Immature natural killer cell (primary cell): Measurements from ENCODE around the gene PARM1. TPM values are rescaled to one million over a fixed set of nuclear protein-coding genes. Genes with fewer than 3 reads are reported as not detected.

Experiments
- DNase-seq, 3 donors: peaks; one replicate each; pipeline ENCODE4 v3.0.0; 2022; ENCODE audit warnings: mixed read lengths in 1 of 3
- H3K27ac Mint-ChIP-seq, 6 donors: one replicate each; pipeline ENCODE4 v1.8.0; 2020; ENCODE audit warnings: mixed read lengths in 6 of 6, mild to moderate bottlenecking in 5 of 6, inconsistent platforms in 4 of 6, moderate library complexity in 3 of 6
- H3K27me3 Mint-ChIP-seq, 3 donors: one replicate each; pipeline ENCODE4 v1.8.0; 2020 to 2021; ENCODE audit warnings: low read depth in 3 of 3, mild to moderate bottlenecking in 3 of 3, mixed read lengths in 3 of 3, moderate library complexity in 3 of 3, inconsistent platforms in 1 of 3
- H3K36me3 Mint-ChIP-seq, 3 donors: one replicate each; pipeline ENCODE4 v1.8.0; 2020; ENCODE audit warnings: mixed read lengths in 3 of 3, inconsistent platforms in 2 of 3, mild to moderate bottlenecking in 2 of 3
- H3K4me1 Mint-ChIP-seq, 2 donors: one replicate each; pipeline ENCODE4 v1.8.0; 2020; ENCODE audit warnings: inconsistent platforms in 2 of 2, mild to moderate bottlenecking in 2 of 2, mixed read lengths in 2 of 2, moderate library complexity in 1 of 2
- H3K4me3 Mint-ChIP-seq, 5 donors: one replicate each; pipeline ENCODE4 v1.8.0; 2020; ENCODE audit warnings: mild to moderate bottlenecking in 5 of 5, mixed read lengths in 5 of 5, inconsistent platforms in 3 of 5, moderate library complexity in 3 of 5
- H3K9me3 Mint-ChIP-seq, 6 donors: one replicate each; pipeline ENCODE4 v1.8.0; 2020; ENCODE audit warnings: mild to moderate bottlenecking in 6 of 6, mixed read lengths in 6 of 6, inconsistent platforms in 4 of 6, moderate library complexity in 3 of 6
- polyA plus RNA-seq, 3 donors: library from polyadenylated mRNA; unstranded; fragments of 300-500 nt; fragmentation: Illumina TruSeq; gene quantifications; one replicate each; pipeline ENCODE4 v1.2.3, GENCODE V29; 2021

The PARM1 gene
- polyA plus RNA-seq, 3 donors from 2014 or later: 0.17 TPM; not detected in 2

DNA sequence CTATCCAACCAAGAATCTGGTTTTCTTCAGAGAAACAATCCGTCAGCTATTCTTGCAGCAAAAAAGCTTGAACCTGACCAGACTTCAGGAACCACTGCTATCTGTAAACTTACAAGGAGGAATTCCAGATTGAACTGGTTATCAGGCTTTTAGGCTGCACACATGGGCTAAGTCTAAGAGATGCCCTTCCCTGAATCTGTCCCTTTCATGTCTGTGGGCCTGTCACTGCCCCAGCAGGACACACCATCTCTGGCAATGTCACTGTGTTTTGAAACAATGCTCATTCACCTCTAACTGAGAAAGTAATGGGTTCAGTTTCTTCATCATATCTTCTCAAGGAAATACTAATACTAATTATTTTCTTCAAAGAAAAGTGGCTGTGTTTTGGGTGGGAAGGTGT lies 72.8 kb downstream of the PARM1 start:
- Mint-ChIP-seq H3K36me3 (no peaks in the 10 kb centered on the region), H3K4me3 (no peak overlapping the region), H3K9me3 (peaks cover 2 to 16% (median 8%) of the 10 kb centered on the region in 6 donors), H3K27ac (no peak overlapping the region), H3K27me3 (peaks cover 0 to 4% (median 0%) of the 10 kb centered on the region in 3 donors), H3K4me1 (no peaks in the 10 kb centered on the region)
- DNase-seq: no peak

DNA sequence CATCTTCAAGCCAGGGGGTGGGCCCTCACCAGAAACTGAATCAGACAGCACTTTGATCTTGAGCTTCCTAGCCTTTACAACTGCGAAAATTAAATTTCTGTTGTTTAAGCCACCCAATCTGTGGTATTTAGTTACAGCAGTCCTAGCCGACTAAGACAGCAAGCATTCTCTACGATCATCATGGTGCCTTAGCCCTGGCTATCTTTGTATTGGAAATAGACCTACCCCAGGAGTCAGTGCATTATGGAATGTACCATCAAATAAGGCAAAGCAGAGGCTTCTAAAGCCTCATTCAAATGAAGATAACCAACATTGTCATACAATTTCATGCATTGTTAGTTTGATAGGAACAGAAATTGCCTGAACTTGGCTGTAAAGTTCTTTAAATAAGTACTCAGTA lies 75.0 kb downstream of the PARM1 start:
- H3K4me1 Mint-ChIP-seq: no peaks in the 10 kb centered on the region
- no peak for DNase-seq
- H3K9me3 Mint-ChIP-seq: peaks cover 2 to 16% (median 10%) of the 10 kb centered on the region in 6 donors
- H3K36me3 Mint-ChIP-seq: no peaks in the 10 kb centered on the region
- H3K27ac Mint-ChIP-seq: no peak overlapping the region
- H3K4me3 Mint-ChIP-seq: no peak overlapping the region
- H3K27me3 Mint-ChIP-seq: peaks cover 0 to 4% (median 0%) of the 10 kb centered on the region in 3 donors

DNA sequence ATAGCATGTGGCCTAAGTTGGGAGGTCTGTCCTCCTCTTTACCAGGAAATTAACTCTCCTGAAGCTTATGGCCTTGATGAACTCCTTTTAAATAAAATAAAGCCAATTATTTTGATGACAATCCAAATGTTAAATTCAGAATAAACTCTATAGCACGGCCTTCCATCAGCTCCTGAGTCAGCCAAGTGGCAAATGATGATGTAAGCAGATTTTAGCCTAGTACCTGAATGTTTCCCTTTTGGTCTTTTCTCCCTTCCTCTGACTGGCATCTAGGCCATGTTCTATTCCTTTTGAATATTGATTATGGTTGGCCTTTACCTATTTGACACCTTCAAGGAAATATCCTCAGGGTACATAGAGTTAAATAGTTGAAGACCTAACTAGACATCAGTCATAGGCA lies 76.2 kb downstream of the PARM1 start:
- Mint-ChIP-seq H3K36me3 (no peaks in the 10 kb centered on the region), H3K4me1 (no peaks in the 10 kb centered on the region), H3K9me3 (peaks cover 0 to 13% (median 12%) of the 10 kb centered on the region in 6 donors), H3K27me3 (peaks cover 0 to 4% (median 0%) of the 10 kb centered on the region in 3 donors), H3K27ac (no peak overlapping the region), H3K4me3 (no peak overlapping the region)
- DNase-seq: no peak

DNA sequence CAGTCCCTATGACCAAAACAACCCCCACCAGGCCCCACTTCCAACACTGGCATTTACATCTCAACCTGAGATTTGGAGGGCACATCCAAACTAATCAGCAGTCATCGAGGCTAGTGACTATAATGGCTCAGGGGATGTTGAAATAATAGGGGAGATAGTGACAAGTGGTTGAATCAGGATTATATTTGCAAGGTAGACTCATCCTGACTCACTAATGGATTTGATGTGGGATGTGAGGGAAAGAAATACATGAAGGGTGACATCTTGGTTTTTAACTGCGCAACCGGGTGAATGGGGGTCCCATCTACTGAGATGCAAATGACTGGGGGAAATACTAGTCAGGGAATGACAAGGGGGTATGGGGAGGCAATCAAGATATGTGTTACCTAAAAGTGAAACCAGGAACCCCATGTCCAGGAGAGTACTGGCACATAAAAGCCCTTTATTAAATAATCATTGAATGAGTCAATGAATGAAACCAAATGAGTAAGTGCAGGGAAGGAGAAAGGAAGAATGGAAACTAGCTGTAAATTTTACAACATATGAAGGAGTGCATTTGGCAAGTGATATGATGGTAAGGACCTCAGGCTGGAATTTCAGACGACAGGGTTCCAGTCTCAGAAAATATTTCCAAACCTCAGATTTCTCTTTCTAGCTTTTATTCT lies 78.3 kb downstream of the PARM1 start:
- DNase-seq: no peak
- H3K27ac Mint-ChIP-seq: no peak overlapping the region
- no peak overlapping the region for H3K4me3 Mint-ChIP-seq
- H3K36me3 Mint-ChIP-seq: no peaks in the 10 kb centered on the region
- no peaks in the 10 kb centered on the region for H3K27me3 Mint-ChIP-seq
- peaks cover 0 to 12% (median 10%) of the 10 kb centered on the region in 6 donors for H3K9me3 Mint-ChIP-seq
- H3K4me1 Mint-ChIP-seq: no peaks in the 10 kb centered on the region

DNA sequence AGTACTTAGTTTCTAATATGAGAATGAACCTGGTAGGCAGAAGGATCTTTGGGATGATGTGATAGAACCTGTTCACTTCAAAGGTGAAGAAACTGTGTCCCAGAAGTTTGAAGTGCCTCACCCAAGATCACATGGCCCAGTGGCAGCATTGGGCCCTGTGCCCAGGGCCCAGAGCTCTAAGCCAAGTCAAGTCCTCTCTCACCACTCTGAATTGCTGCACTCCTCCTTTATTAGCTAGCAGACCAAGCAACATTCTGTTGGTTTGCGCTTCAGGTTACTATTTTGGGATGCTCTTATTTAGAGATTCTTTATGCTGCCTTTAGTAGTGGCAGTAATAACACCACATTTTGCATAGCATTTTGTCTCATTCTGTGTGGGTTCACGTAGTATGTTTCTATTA lies 82.7 kb downstream of the PARM1 start:
- H3K4me3 Mint-ChIP-seq: no peak overlapping the region
- H3K9me3 Mint-ChIP-seq: peaks cover 0 to 13% (median 0%) of the 10 kb centered on the region in 6 donors
- DNase-seq: no peak
- no peaks in the 10 kb centered on the region for H3K36me3 Mint-ChIP-seq
- no peaks in the 10 kb centered on the region for H3K4me1 Mint-ChIP-seq
- peaks cover 1 to 3% (median 2%) of the 10 kb centered on the region in 3 donors for H3K27me3 Mint-ChIP-seq
- no peak overlapping the region for H3K27ac Mint-ChIP-seq

DNA sequence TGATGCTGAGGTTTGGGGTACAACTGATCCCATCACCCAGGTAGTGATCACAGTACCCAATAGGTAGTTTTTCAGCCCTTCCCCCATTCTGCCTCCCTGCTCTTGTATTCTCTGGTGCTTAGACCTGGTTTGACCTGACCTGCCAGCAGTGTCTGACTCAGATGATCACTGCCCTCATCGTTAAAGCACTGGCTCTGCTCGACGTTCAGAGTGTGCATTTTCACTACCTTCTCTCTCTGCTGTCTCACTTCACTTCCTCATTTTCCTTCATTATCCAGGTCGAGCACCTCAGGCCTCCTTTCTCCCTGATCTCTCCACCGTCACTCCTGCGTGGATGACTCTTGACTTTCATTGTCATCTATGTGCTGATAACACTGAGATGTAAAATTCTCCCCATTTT lies 83.6 kb downstream of the PARM1 start:
- peaks cover 0 to 16% (median 0%) of the 10 kb centered on the region in 6 donors for H3K9me3 Mint-ChIP-seq
- H3K4me3 Mint-ChIP-seq: no peak overlapping the region
- no peaks in the 10 kb centered on the region for H3K4me1 Mint-ChIP-seq
- H3K27me3 Mint-ChIP-seq: peaks cover 1 to 3% (median 2%) of the 10 kb centered on the region in 3 donors
- H3K36me3 Mint-ChIP-seq: no peaks in the 10 kb centered on the region
- no peak overlapping the region for H3K27ac Mint-ChIP-seq
- DNase-seq: no peak

DNA sequence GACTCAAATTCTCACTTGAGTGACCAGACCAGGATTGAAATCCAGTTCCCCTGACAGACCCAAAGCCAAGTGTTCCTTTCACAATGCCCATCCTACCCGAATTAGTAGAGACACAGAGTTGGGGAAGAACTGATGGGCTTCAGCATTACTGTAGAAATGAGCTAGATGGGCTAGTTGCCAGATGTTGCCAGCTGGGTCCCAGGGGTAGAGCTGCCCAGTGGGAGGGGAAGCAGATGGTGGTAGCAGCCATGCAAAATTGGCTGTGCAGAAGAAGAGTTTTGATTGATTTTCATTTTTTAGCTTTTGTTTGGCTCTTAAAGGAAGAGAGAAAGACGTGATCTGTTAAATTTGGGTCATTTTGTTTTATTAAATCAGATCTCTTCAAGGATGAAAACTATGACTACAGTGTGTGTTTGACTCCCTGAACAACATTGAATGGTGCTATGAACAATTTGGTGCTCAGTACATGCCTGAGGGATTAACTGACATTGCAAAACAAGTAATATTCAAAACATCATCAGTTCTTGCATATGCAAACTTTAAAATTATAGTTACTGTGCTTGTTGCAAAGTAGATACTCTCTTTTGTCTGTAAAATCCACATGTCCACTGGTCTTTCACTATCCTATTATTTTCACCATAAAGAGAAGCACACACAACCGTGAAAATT lies 86.0 kb downstream of the PARM1 start:
- no peaks in the 10 kb centered on the region for H3K36me3 Mint-ChIP-seq
- H3K4me1 Mint-ChIP-seq: no peaks in the 10 kb centered on the region
- no peak for DNase-seq

DNA sequence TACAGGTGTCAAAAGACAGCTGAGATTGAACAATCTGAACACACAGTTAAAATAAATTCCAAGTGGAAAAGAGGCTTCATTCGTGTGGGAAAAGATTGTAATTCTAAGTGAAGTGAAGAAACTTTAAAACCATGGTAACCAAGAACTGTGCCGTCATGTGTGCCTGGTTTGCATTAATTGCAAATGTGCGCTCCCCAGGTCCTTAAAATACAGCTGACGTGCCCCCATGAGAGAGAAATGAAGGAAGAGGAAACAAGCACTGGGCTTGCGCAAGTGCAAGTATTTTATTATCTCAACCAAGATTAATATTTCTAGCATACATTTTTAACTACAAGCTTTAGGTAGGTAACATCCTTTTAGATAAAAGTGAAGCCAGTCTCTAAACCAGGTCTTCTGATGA lies 92.5 kb downstream of the PARM1 start:
- Mint-ChIP-seq H3K4me1 (no peaks in the 10 kb centered on the region), H3K9me3 (peaks cover 0 to 9% (median 1%) of the 10 kb centered on the region in 6 donors), H3K27me3 (peaks cover 0 to 3% (median 0%) of the 10 kb centered on the region in 3 donors), H3K4me3 (no peak overlapping the region), H3K27ac (no peak overlapping the region), H3K36me3 (no peaks in the 10 kb centered on the region)
- DNase-seq: no peak

More for the DNA sequence above, 86.0 kb downstream of the PARM1 start:
- Mint-ChIP-seq H3K9me3 (peaks cover 0 to 14% (median 0%) of the 10 kb centered on the region in 6 donors), H3K4me3 (no peak overlapping the region), H3K27ac (no peak overlapping the region), H3K27me3 (peaks cover 1 to 3% (median 2%) of the 10 kb centered on the region in 3 donors)

DNA sequence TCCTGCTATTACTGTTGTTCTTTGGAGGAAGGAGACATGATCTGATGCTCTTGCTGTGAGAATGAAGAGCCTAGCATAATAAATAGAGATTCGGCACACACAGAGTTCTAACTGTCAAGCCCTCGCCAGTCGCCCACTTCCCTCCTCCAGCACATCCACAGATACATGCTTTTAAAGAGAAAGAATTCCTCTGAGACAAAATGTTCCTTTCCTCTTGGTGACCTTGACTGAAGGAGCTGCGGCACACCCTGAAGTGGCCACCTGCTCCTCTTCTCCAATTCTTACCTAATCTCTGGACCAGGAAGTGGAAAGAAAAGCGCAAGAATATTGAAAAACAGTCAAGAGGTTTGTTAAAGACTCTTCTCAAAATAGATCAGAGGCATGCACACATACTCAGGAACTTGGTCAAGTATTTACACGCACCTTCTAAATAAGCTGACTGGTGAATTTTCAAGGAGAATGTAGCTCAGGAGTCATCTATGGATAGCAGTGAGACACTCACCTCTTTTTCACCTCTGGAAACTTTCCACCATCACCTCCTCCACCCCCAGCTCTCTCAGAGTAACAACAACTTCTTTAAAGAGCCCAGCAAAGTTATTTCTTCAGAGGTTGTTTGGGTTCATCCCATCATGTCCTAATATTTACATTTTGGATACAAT lies 95.4 kb downstream of the PARM1 start:
- no peak overlapping the region for H3K27ac Mint-ChIP-seq
- H3K27me3 Mint-ChIP-seq: peaks cover 0 to 3% (median 0%) of the 10 kb centered on the region in 3 donors
- H3K9me3 Mint-ChIP-seq: peaks cover 0 to 9% (median under 1%) of the 10 kb centered on the region in 6 donors
- H3K4me3 Mint-ChIP-seq: no peak overlapping the region
- H3K4me1 Mint-ChIP-seq: no peaks in the 10 kb centered on the region
- H3K36me3 Mint-ChIP-seq: no peaks in the 10 kb centered on the region
- no peak for DNase-seq

DNA sequence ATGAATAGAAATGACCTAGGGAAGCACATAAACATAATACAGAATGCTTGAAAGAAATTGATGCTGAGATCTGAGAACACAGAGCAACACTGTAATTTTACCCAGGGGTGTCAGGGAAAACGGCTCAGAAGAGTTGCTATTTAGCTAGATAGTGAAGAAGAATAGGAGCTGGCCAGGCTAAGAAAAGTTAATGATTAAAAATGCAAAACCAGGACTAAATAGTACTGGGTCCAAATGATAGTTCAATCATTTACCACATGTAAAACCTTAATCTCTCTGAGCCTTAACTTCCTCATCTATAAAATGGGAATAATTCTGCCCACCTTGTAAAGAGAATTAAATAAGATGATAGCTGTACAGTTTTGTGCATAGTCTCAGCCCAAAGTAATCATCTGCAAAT lies 97.1 kb downstream of the PARM1 start:
- peaks cover 0 to 9% (median under 1%) of the 10 kb centered on the region in 6 donors for H3K9me3 Mint-ChIP-seq
- DNase-seq: no peak
- H3K36me3 Mint-ChIP-seq: no peaks in the 10 kb centered on the region
- peaks cover 0 to 3% (median 2%) of the 10 kb centered on the region in 3 donors for H3K27me3 Mint-ChIP-seq
- no peak overlapping the region for H3K27ac Mint-ChIP-seq
- H3K4me3 Mint-ChIP-seq: no peak overlapping the region
- no peaks in the 10 kb centered on the region for H3K4me1 Mint-ChIP-seq

DNA sequence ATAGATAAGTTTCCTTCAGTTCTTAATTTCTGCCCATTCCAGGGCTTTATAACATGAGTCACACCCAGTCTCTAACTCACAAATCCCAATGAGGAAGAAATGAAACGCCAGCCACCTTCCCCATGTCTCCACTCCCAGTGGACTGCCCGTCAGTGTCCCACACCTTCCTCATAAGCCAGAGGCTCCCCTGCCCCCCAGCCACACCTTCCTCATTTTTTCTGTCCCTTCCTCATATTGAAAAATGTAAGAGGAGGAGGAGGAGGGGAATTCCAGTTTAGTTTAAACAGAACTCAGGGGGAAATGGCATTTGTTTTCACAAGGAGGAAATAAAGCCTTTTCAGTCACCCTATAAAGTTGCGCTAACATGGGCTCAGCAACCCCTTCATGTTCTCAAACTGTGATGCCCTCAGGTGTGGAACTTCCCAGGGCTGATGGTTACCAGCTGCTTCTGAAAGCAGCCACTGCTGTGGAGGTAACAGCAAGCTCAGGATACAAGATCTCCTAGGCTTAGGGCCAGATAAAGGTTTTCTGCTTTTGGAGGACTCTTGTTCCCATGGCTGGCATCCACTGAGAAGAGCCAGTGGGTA lies 97.8 kb downstream of the PARM1 start:
- no peak for DNase-seq
- H3K4me1 Mint-ChIP-seq: no peaks in the 10 kb centered on the region
- H3K9me3 Mint-ChIP-seq: peaks cover 0 to 9% (median 1%) of the 10 kb centered on the region in 6 donors
- no peaks in the 10 kb centered on the region for H3K36me3 Mint-ChIP-seq
- no peak overlapping the region for H3K4me3 Mint-ChIP-seq
- H3K27me3 Mint-ChIP-seq: peaks cover 0 to 3% (median 2%) of the 10 kb centered on the region in 3 donors
- H3K27ac Mint-ChIP-seq: no peak overlapping the region

DNA sequence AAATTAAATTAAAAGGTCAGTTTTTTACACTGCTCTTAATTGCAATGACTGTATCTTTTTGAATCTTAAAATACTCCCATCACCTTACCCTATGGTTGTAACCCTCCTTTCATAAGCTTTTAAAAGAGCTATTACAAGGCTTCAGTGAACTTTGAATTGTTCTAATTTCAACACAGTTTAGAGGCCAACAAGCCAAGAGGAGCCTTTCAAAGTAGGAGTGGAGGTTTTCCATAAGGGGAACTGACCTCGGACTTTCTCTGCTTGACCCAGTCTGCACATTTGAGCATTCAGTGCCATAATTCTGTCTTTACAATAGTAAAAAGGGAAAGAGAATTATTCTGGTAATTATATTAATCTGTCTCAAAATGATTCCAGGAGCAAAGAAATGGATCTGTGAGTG lies 98.9 kb downstream of the PARM1 start:
- Mint-ChIP-seq H3K4me1 (no peaks in the 10 kb centered on the region), H3K36me3 (no peaks in the 10 kb centered on the region), H3K9me3 (peaks cover 0 to 9% (median 2%) of the 10 kb centered on the region in 6 donors), H3K4me3 (no peak overlapping the region), H3K27me3 (peaks cover 0 to 3% (median 2%) of the 10 kb centered on the region in 3 donors), H3K27ac (no peak overlapping the region)
- no peak for DNase-seq

DNA sequence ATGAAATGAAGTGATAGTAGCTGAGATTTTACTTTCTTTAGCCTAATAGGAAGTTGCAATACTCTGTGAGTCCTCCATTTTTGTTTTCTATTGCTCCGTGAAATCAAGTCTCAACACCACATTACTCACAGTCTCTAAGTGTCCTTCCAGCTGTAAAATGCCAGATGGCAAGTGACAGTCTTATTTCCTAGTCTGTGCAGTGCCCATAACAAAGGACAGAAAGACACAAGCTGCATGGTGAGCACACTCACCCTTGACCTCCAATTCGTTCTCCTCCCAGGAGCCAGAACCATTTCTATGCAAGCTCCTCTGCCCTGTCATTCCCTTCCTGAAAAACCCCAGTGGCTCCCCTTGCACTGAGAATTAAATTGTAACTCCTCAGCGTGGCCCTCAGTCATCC lies 101.6 kb downstream of the PARM1 start:
- Mint-ChIP-seq H3K27me3 (peaks cover 0 to 2% (median 0%) of the 10 kb centered on the region in 3 donors), H3K9me3 (peaks cover 0 to 7% (median 0%) of the 10 kb centered on the region in 6 donors), H3K27ac (no peak overlapping the region), H3K36me3 (peaks cover 0 to under 1% (median 0%) of the 10 kb centered on the region in 3 donors), H3K4me3 (no peak overlapping the region), H3K4me1 (no peaks in the 10 kb centered on the region)
- no peak for DNase-seq

DNA sequence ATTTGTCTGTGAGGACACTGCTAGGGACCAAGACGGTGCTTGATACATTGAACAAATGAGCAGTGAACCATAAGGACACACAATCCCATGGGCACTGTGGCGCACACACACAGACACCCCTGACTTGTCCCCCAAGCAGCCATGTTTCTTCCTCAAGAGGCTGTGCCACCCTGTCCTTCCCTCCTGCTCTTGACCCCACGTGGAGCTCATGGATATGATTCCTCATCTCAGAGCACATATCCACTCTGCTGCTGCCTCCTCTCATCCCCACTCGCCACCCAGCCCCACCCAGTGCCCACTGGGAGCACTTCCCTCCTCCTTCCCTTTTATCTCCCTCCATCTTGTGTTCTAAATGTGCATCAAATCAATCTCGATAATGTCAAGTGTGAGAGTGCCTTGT lies 102.4 kb downstream of the PARM1 start:
- no peak overlapping the region for H3K4me3 Mint-ChIP-seq

More for the DNA sequence above, 102.4 kb downstream of the PARM1 start:
- Mint-ChIP-seq H3K27ac (no peak overlapping the region), H3K27me3 (peaks cover 0 to 2% (median 0%) of the 10 kb centered on the region in 3 donors), H3K9me3 (peaks cover 0 to 7% (median 0%) of the 10 kb centered on the region in 6 donors), H3K36me3 (peaks cover 0 to 5% (median 0%) of the 10 kb centered on the region in 3 donors), H3K4me1 (no peaks in the 10 kb centered on the region)
- no peak for DNase-seq
